Osteoblast (primary cell): ENCODE measurements around the gene LGALS14. TPM values are rescaled to one million over a fixed set of nuclear protein-coding genes. Genes with fewer than 3 reads are reported as not detected.

ENCODE experiments used
- DNase-seq: peaks from one replicate; pipeline ENCODE4 v3.0.0; 2011; ENCODE audit warnings: low spot score, mixed read lengths; ENCODE audit not compliant: insufficient read length; ENCODE audit errors: missing footprints
- H2AFZ ChIP-seq: 2 replicates; pipeline ENCODE4 v1.6.0; 2011; ENCODE audit warnings: mild to moderate bottlenecking, low read length
- H3K27ac ChIP-seq: 2 replicates; pipeline ENCODE4 v1.5.1; 2011; ENCODE audit warnings: mild to moderate bottlenecking, low read depth, low read length, moderate library complexity
- H3K27me3 ChIP-seq: 2 replicates; pipeline ENCODE4 v1.6.0; 2012; ENCODE audit warnings: mild to moderate bottlenecking, control low read depth, inconsistent platforms, low read length, moderate library complexity; ENCODE audit not compliant: insufficient read depth
- H3K36me3 ChIP-seq: 2 replicates; pipeline ENCODE4 v1.5.1; 2011; ENCODE audit warnings: mild to moderate bottlenecking, low read length, control low read depth, moderate library complexity; ENCODE audit not compliant: insufficient read depth
- H3K4me1 ChIP-seq: 2 replicates; pipeline ENCODE4 v1.5.1; 2011; ENCODE audit warnings: mild to moderate bottlenecking, low read length, control low read depth, moderate library complexity; ENCODE audit not compliant: insufficient read depth
- H3K4me2 ChIP-seq: 2 replicates; pipeline ENCODE4 v1.6.0; 2011; ENCODE audit warnings: mild to moderate bottlenecking, low read length; ENCODE audit not compliant: insufficient read depth
- H3K4me3 ChIP-seq: fragments of 200-600 bp; sonication (generic); 3 replicates; pipeline ENCODE4 v1.5.1; 2012; ENCODE audit warnings: mild to moderate bottlenecking, low read length, inconsistent platforms; ENCODE audit not compliant: insufficient read depth
- H3K79me2 ChIP-seq: 2 replicates; pipeline ENCODE4 v1.6.0; 2012; ENCODE audit warnings: mild to moderate bottlenecking, low read length, control low read depth, inconsistent platforms; ENCODE audit not compliant: insufficient read depth
- H3K9me3 ChIP-seq: 2 replicates; pipeline ENCODE4 v1.5.1; 2011; ENCODE audit warnings: low read depth, low read length, control low read depth
- H4K20me1 ChIP-seq: 2 replicates; pipeline ENCODE4 v1.6.0; 2012; ENCODE audit warnings: mild to moderate bottlenecking, low read length, control low read depth; ENCODE audit not compliant: insufficient read depth
- total RNA-seq: library from RNA; depleted of rRNA; stranded (reverse); fragments of >200 nt; gene quantifications from 2 replicates; pipeline ENCODE4 v1.2.3, GENCODE V29; 2012
- TF ChIP-seq, protein P1 (sequence below): IDR thresholded peaks from 2 replicates; pipeline ENCODE4 v1.5.1; 2011; ENCODE audit warnings: mild to moderate bottlenecking, low read depth, low read length, moderate library complexity; ENCODE audit errors: extremely low read depth

Gene LGALS14
- total RNA-seq, 1 donor, result not detected

DNA sequence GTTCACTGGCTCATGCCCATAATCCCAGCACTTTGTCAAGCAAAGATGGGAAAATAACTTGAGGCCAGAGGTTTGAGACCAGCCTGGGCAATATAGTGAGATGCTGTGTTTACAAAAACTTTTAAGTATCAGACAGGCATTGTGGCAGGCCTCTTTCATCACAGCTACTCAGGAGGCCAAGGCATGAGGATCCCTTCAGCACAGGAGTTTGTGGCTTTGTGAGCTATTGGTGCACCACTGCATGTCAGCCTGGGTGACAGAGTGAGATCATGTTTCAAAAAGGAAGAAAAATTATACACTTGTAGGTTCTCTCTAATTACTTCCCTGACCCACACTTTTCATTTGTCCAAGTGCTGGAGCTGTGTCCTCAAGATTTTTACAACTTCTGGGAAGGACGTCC lies 11.5 kb upstream of the LGALS14 start:
- Histone ChIP-seq H3K9me3 (no peaks in the 10 kb centered on the region), H3K4me3 (no peak overlapping the region), H4K20me1 (no peaks in the 10 kb centered on the region), H3K27me3 (peaks cover 2% of the 10 kb centered on the region), H3K4me1 (no peaks in the 10 kb centered on the region), H2AFZ (no peak overlapping the region), H3K79me2 (no peaks in the 10 kb centered on the region), H3K36me3 (no peaks in the 10 kb centered on the region), H3K27ac (no peak overlapping the region), H3K4me2 (no peak overlapping the region)
- DNase-seq, result no peak
- TF ChIP-seq, protein P1, sequence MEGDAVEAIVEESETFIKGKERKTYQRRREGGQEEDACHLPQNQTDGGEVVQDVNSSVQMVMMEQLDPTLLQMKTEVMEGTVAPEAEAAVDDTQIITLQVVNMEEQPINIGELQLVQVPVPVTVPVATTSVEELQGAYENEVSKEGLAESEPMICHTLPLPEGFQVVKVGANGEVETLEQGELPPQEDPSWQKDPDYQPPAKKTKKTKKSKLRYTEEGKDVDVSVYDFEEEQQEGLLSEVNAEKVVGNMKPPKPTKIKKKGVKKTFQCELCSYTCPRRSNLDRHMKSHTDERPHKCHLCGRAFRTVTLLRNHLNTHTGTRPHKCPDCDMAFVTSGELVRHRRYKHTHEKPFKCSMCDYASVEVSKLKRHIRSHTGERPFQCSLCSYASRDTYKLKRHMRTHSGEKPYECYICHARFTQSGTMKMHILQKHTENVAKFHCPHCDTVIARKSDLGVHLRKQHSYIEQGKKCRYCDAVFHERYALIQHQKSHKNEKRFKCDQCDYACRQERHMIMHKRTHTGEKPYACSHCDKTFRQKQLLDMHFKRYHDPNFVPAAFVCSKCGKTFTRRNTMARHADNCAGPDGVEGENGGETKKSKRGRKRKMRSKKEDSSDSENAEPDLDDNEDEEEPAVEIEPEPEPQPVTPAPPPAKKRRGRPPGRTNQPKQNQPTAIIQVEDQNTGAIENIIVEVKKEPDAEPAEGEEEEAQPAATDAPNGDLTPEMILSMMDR, result no peak

DNA sequence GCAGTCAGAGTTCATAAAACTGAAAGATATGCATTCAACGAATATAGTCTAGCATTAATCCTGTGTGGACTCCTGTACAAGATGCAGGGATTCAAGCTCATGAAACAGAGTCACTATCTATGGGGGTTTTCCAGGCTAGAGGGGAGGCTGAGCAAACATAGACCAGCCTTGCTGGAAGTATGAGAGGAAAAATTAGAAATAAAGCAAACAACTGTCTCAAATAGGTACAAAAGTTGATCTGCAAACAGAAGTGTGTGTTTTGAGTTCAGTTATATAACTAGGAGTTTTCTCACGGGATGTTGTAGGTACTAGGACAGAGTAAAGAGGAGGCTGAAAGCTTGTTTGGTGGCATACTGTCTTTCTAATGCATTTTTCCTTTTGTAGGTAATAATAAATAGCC lies 8.5 kb upstream of the LGALS14 start:
- H2AFZ ChIP-seq, result no peak overlapping the region
- H3K4me1 ChIP-seq, result no peaks in the 10 kb centered on the region
- no peaks in the 10 kb centered on the region for H4K20me1 ChIP-seq
- no peak for DNase-seq
- no peaks in the 10 kb centered on the region for H3K36me3 ChIP-seq
- H3K79me2 ChIP-seq, result no peaks in the 10 kb centered on the region
- H3K27ac ChIP-seq, result no peak overlapping the region
- H3K9me3 ChIP-seq, result no peaks in the 10 kb centered on the region
- H3K4me3 ChIP-seq, result no peak overlapping the region
- TF ChIP-seq, protein P1, result no peak
- peaks cover 7% of the 10 kb centered on the region for H3K27me3 ChIP-seq
- no peak overlapping the region for H3K4me2 ChIP-seq

GRCh38 chr19:39696387-39696786 lies 7.9 kb upstream of the LGALS14 start:
- TF ChIP-seq, protein P1, result no peak
- Histone ChIP-seq H3K4me1 (no peaks in the 10 kb centered on the region), H3K9me3 (no peaks in the 10 kb centered on the region), H3K79me2 (no peaks in the 10 kb centered on the region), H3K4me3 (no peak overlapping the region), H3K27me3 (peaks cover 9% of the 10 kb centered on the region), H3K27ac (no peak overlapping the region), H3K36me3 (no peaks in the 10 kb centered on the region), H4K20me1 (no peaks in the 10 kb centered on the region), H3K4me2 (no peak overlapping the region), H2AFZ (no peak overlapping the region)
- no peak for DNase-seq

DNA sequence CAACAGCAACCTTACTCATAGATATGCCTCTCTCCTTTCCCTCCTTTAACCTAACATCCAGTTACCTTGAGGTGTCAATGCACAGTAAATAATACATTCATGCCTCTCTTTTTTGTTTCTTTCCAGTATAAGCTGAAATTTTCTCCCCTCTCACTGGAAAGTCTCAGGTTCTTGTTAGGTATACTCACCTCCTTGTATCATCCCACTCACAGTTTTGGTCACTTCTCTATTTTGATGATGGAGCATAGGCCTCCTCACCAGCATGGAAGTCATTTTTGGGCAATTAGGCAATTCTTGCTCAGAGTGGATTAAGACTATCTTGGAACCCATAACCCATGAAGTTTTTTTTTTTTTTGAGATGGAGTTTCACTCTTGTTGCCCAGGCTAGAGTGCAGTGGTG lies 5.7 kb upstream of the LGALS14 start:
- no peak overlapping the region for H3K4me2 ChIP-seq
- H3K27me3 ChIP-seq, result peaks cover 9% of the 10 kb centered on the region
- TF ChIP-seq, protein P1, result no peak
- H3K4me1 ChIP-seq, result no peaks in the 10 kb centered on the region
- H3K79me2 ChIP-seq, result no peaks in the 10 kb centered on the region
- H3K27ac ChIP-seq, result no peak overlapping the region
- H2AFZ ChIP-seq, result no peak overlapping the region
- H3K4me3 ChIP-seq, result no peak overlapping the region
- H3K9me3 ChIP-seq, result no peaks in the 10 kb centered on the region
- no peaks in the 10 kb centered on the region for H3K36me3 ChIP-seq
- H4K20me1 ChIP-seq, result no peaks in the 10 kb centered on the region
- no peak for DNase-seq
